Uterus (tissue), 2 donors: ENCODE results near the gene RNF19B.

Source experiments
- CTCF ChIP-seq, 4 experiments: fragments of 200-600 bp in 2 of 4; fragments of 450-650 bp in 2 of 4; sonication (generic) in 2 of 4; IDR thresholded peaks; one replicate each; pipeline ENCODE4 v1.5.1; 2016 to 2019; ENCODE audit warnings: antibody characterized with exemption in 4 of 4, mild to moderate bottlenecking in 2 of 4, moderate library complexity in 1 of 4
- POLR2A ChIP-seq, 2 donors: fragments of 450-650 bp; IDR thresholded peaks; one replicate each; pipeline ENCODE4 v1.6.1; 2016; ENCODE audit warnings: antibody characterized with exemption in 2 of 2, mild to moderate bottlenecking in 1 of 2, moderate library complexity in 1 of 2

- TF ChIP-seq CTCF (IDR thresholded peaks at IDR 0.05) (peak; percentile 16 to 57 (median 48)), POLR2A (IDR thresholded peaks at IDR 0.05) (no peak)
Measured at GRCh38 chr1:33007190-33008050, 42.8 kb upstream of the RNF19B start.
